IMR-90 (cell line): ENCODE measurements around the gene ADGRA1. TPM values are rescaled to one million over a fixed set of nuclear protein-coding genes. Genes with fewer than 3 reads are reported as not detected.

Experiments
- ATAC-seq: fragments of 200-7000 bp; cut with Tn5 transposase; 2 replicates; pipeline ENCODE4 v1.9.1; 2020; ENCODE audit warnings: low read depth, mild to moderate bottlenecking, moderate library complexity
- BruUV-seq: library from RNA; stranded (reverse); fragments of 400-500 nt; replicated peaks from 2 replicates; lab custom pipeline; 2021; lab: Mats Ljungman, UMichigan
- CTCF ChIA-PET: fragments of 300-600 bp; formaldehyde crosslinking; extraction: SDS; loops from one replicate; lab custom pipeline; 2021; ENCODE audit warnings: antibody characterized with exemption; lab: Yijun Ruan, JAX
- POLR2A ChIA-PET: fragments of 300-600 bp; sonication (Branson Sonifier 250); formaldehyde crosslinking; loops from one replicate; lab custom pipeline; 2022; ENCODE audit warnings: antibody characterized with exemption; ENCODE audit not compliant: unreplicated experiment; lab: Charles Lee
- DNase-seq: peaks from one replicate; pipeline ENCODE4 v3.0.0; 2013
- H2AFZ ChIP-seq: replicated peaks from 2 replicates; pipeline ENCODE3; 2013; ENCODE audit warnings: low read length, mild to moderate bottlenecking; ENCODE audit not compliant: poor library complexity
- H2AK5ac ChIP-seq: 2 replicates; pipeline ENCODE4 v1.6.1; 2013; ENCODE audit warnings: low read depth, low read length, inconsistent platforms
- H2AK9ac ChIP-seq: replicated peaks from 2 replicates; pipeline ENCODE3; 2013; ENCODE audit warnings: mild to moderate bottlenecking, low read depth, low read length, moderate library complexity; ENCODE audit not compliant: poor library complexity
- H2BK120ac ChIP-seq: 2 replicates; pipeline ENCODE4 v1.6.1; 2013; ENCODE audit warnings: low read depth, low read length, inconsistent platforms
- H2BK15ac ChIP-seq: 3 replicates; pipeline ENCODE4 v1.6.1; 2013; ENCODE audit warnings: low read depth, low read length, inconsistent platforms
- H2BK20ac ChIP-seq: 2 replicates; pipeline ENCODE4 v1.6.1; 2013; ENCODE audit warnings: low read depth, mild to moderate bottlenecking, inconsistent platforms, low read length, moderate library complexity
- H2BK5ac ChIP-seq: 2 replicates; pipeline ENCODE4 v1.6.1; 2013; ENCODE audit warnings: mild to moderate bottlenecking, low read depth, low read length, inconsistent platforms; ENCODE audit not compliant: poor library complexity, severe bottlenecking
- H3K14ac ChIP-seq: replicated peaks from 2 replicates; pipeline ENCODE4 v1.6.1; 2013; ENCODE audit warnings: low read depth, low read length, inconsistent platforms
- H3K18ac ChIP-seq: 2 replicates; pipeline ENCODE4 v1.6.1; 2013; ENCODE audit warnings: low read depth, low read length, control low read depth
- H3K23ac ChIP-seq: 2 replicates; pipeline ENCODE4 v1.6.1; 2013; ENCODE audit warnings: low read depth, low read length, inconsistent platforms
- H3K27ac ChIP-seq: 2 replicates; pipeline ENCODE4 v1.5.1; 2013; ENCODE audit warnings: mild to moderate bottlenecking, control low read depth, low read length; ENCODE audit not compliant: insufficient read depth
- H3K27me3 ChIP-seq: 2 replicates; pipeline ENCODE4 v1.6.1; 2013; ENCODE audit warnings: low read length; ENCODE audit not compliant: control insufficient read depth, insufficient read depth
- H3K36me3 ChIP-seq: 2 replicates; pipeline ENCODE4 v1.6.1; 2013; ENCODE audit warnings: low read length, mixed read lengths; ENCODE audit not compliant: control insufficient read depth, insufficient read depth
- H3K4ac ChIP-seq: 2 replicates; pipeline ENCODE4 v1.6.1; 2013; ENCODE audit warnings: low read depth, low read length, inconsistent platforms
- H3K4me1 ChIP-seq: 2 replicates; pipeline ENCODE4 v1.6.1; 2013; ENCODE audit warnings: low read length, mixed read lengths; ENCODE audit not compliant: control insufficient read depth, insufficient read depth
- H3K4me2 ChIP-seq: 2 replicates; pipeline ENCODE4 v1.6.1; 2013; ENCODE audit warnings: low read depth, mild to moderate bottlenecking, control low read depth, low read length, moderate library complexity
- H3K4me3 ChIP-seq: 2 replicates; pipeline ENCODE4 v1.5.1; 2013; ENCODE audit warnings: low read depth, mild to moderate bottlenecking, control low read depth, low read length, moderate library complexity; ENCODE audit not compliant: insufficient read depth
- H3K56ac ChIP-seq: 2 replicates; pipeline ENCODE4 v1.6.1; 2013; ENCODE audit warnings: low read length, inconsistent platforms; ENCODE audit not compliant: insufficient read depth; ENCODE audit errors: extremely low read depth
- H3K79me1 ChIP-seq, 2 experiments: 2 replicates each; pipeline ENCODE4 v1.6.1; 2013; ENCODE audit warnings: low read length in 2 of 2, inconsistent platforms in 1 of 2, low read depth in 1 of 2
- H3K9ac ChIP-seq: 2 replicates; pipeline ENCODE4 v1.6.1; 2013; ENCODE audit warnings: low read depth, low read length, control low read depth
- H3K9me1 ChIP-seq: 2 replicates; pipeline ENCODE4 v1.6.1; 2013; ENCODE audit warnings: low read length, inconsistent platforms; ENCODE audit not compliant: insufficient read depth
- H3K9me3 ChIP-seq: 2 replicates; pipeline ENCODE4 v1.6.1; 2013; ENCODE audit warnings: low read length; ENCODE audit not compliant: control insufficient read depth, insufficient read depth
- H4K20me1 ChIP-seq: 2 replicates; pipeline ENCODE4 v1.6.1; 2013; ENCODE audit warnings: low read length, inconsistent platforms; ENCODE audit not compliant: insufficient read depth
- H4K5ac ChIP-seq: 2 replicates; pipeline ENCODE4 v1.6.1; 2013; ENCODE audit warnings: mild to moderate bottlenecking, low read depth, low read length, control low read depth
- H4K8ac ChIP-seq, 2 experiments: 2 replicates each; pipeline ENCODE4 v1.6.1; 2013; ENCODE audit warnings: low read depth in 2 of 2, low read length in 2 of 2, control low read depth in 1 of 2, inconsistent platforms in 1 of 2
- H4K91ac ChIP-seq: 2 replicates; pipeline ENCODE4 v1.6.1; 2013; ENCODE audit warnings: low read depth, low read length, inconsistent platforms; ENCODE audit not compliant: insufficient read depth
- BHLHE40 ChIP-seq: fragments of 150-350 bp; IDR thresholded peaks from 2 replicates; pipeline ENCODE4 v1.6.1; 2016; ENCODE audit warnings: mild to moderate bottlenecking, low read depth, low read length
- CEBPB ChIP-seq: IDR thresholded peaks from 2 replicates; pipeline ENCODE4 v1.6.1; 2012; ENCODE audit warnings: low read depth, low read length, improper control_type of control experiment
- RAD21 ChIP-seq: IDR thresholded peaks from 2 replicates; pipeline ENCODE4 v1.6.1; 2012; ENCODE audit warnings: low read length, improper control_type of control experiment
- RFX5 ChIP-seq: IDR thresholded peaks from 2 replicates; pipeline ENCODE4 v1.8.0; 2012; ENCODE audit warnings: low read depth, mild to moderate bottlenecking, low read length, moderate library complexity
- WGBS, 2 experiments: methylation state at CpG; one replicate each; pipeline versions ENCODE4 v1.1.5 to v1.1.7; 2013; ENCODE audit warnings: missing lambda C conversion rate in 2 of 2; ENCODE audit not compliant: insufficient read length in 1 of 2; ENCODE audit errors: extremely low coverage in 2 of 2; 5-methylcytosine and 5-hydroxymethylcytosine counted together
- dilution Hi-C: fragments of 300-500 bp; cut with HindIII; formaldehyde crosslinking; loops from one replicate; pipeline ENCODE4 v1.14.3; 2018; ENCODE audit warnings: low sequenced_read_pairs; ENCODE audit not compliant: unreplicated experiment
- in situ Hi-C: fragments of 300-500 bp; cut with MboI; formaldehyde crosslinking; loops from 3 replicates; pipeline ENCODE4 v1.14.3; 2019; ENCODE audit warnings: low sequenced_read_pairs, inconsistent platforms, mixed read lengths
- intact Hi-C: fragments of 100-400 bp; cut with micrococcal nuclease; formaldehyde crosslinking; loops from 2 replicates; pipeline ENCODE4 v1.10.0; 2022
- polyA plus RNA-seq, 3 experiments: library from polyadenylated mRNA; depleted of rRNA; stranded (reverse); fragments of >200 nt; gene quantifications; 2 replicates each; pipeline ENCODE4 v1.2.3, GENCODE V29; 2012; ENCODE audit warnings: low replicate concordance in 1 of 3
- total RNA-seq: library from RNA; depleted of rRNA; stranded (reverse); fragments of >200 nt; gene quantifications from 2 replicates; pipeline ENCODE4 v1.2.3, GENCODE V29; 2012
- TF ChIP-seq, protein P1 (sequence below): fragments of 150-350 bp; IDR thresholded peaks from 2 replicates; pipeline ENCODE4 v1.6.1; 2017; ENCODE audit warnings: mild to moderate bottlenecking, antibody characterized with exemption, low read length, low read depth

ADGRA1 gene
- total and polyA plus RNA-seq, 2 of the 4 experiments (the other 2 are of a cell fraction), result not detected

- H3K4me1 ChIP-seq, result no peaks in the 10 kb centered on the region
- H3K27me3 ChIP-seq, result no peaks in the 10 kb centered on the region
- no peak overlapping the region for H3K4me3 ChIP-seq
- ChIA-PET CTCF (no interaction called here), POLR2A (no interaction called here)
- no peak overlapping the region for H3K18ac ChIP-seq
- in situ Hi-C loops (no loop called here), intact Hi-C loops (no loop called here), dilution Hi-C loops (no loop called here)
- no peaks in the 10 kb centered on the region for H3K79me1 ChIP-seq
- no peaks in the 10 kb centered on the region for H4K20me1 ChIP-seq
- no peak overlapping the region for H3K4ac ChIP-seq
- H2AK5ac ChIP-seq, result no peak overlapping the region
- no peak for ATAC-seq
- no peaks in the 10 kb centered on the region for H3K9me1 ChIP-seq
- H3K4me2 ChIP-seq, result no peak overlapping the region
- no CpG with 5 or more reads among the region's 7 CpGs for WGBS, 2 experiments
- no peak overlapping the region for H3K23ac ChIP-seq
- no peak overlapping the region for H3K56ac ChIP-seq
- H3K27ac ChIP-seq, result no peak overlapping the region
- TF ChIP-seq CEBPB (0 out of 2 replicates have a peak, but pooled peaks have one; percentile 19), RFX5 (no peak), RAD21 (no peak), BHLHE40 (no peak)
- TF ChIP-seq, protein P1, sequence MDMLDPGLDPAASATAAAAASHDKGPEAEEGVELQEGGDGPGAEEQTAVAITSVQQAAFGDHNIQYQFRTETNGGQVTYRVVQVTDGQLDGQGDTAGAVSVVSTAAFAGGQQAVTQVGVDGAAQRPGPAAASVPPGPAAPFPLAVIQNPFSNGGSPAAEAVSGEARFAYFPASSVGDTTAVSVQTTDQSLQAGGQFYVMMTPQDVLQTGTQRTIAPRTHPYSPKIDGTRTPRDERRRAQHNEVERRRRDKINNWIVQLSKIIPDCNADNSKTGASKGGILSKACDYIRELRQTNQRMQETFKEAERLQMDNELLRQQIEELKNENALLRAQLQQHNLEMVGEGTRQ, result no peak
- no peak overlapping the region for H4K5ac ChIP-seq
- H2BK120ac ChIP-seq, result no peak overlapping the region
- H2AFZ ChIP-seq, result no peak overlapping the region
- H2BK15ac ChIP-seq, result no peak overlapping the region
- H3K9ac ChIP-seq, result no peak overlapping the region
- H3K9me3 ChIP-seq, result no peaks in the 10 kb centered on the region; the same call in 1 of the 2 replicates
- H2BK20ac ChIP-seq, result no peak overlapping the region
- BruUV-seq, result no TSS peak
- H2BK5ac ChIP-seq, result no peak overlapping the region
- no peaks in the 10 kb centered on the region for H3K36me3 ChIP-seq
- no peak overlapping the region for H3K14ac ChIP-seq
- no peak overlapping the region for H2AK9ac ChIP-seq
- no peak overlapping the region for H4K8ac ChIP-seq
- H4K91ac ChIP-seq, result no peak overlapping the region
- no peak for DNase-seq
These were observed 28.6 kb upstream of the ADGRA1 start for GRCh38 chr10:133059093-133059470.
